Glomerular endothelial cell (primary cell): ENCODE results near the gene PAWR. TPM values are rescaled to one million over a fixed set of nuclear protein-coding genes. Genes with fewer than 3 reads are reported as not detected.
"Not testable (repeated sequence)": the region's sequence is repeated elsewhere in the genome, so short reads cannot be mapped to it uniquely, and the experiment has no call there.

Source experiments
- DNase-seq: peaks from one replicate; pipeline ENCODE4 v3.0.0-alpha.2; 2011; ENCODE audit warnings: low read depth, low spot score; ENCODE audit errors: extremely low read depth
- total RNA-seq: library from RNA; depleted of rRNA; stranded (reverse); fragments of >200 nt; gene quantifications from 2 replicates; pipeline ENCODE4 v1.2.3, GENCODE V29; 2015

Gene PAWR
- total RNA-seq, 1 donor from 2014 or later, result 65.0 TPM

GRCh38 chr12:79650440-79650839, 40.3 kb downstream of the PAWR start:
- DNase-seq, result no peak

- DNase-seq, result no peak
These were observed 41.9 kb downstream of the PAWR start for GRCh38 chr12:79648881-79649280.

GRCh38 chr12:79646843-79647242, 43.9 kb downstream of the PAWR start:
- DNase-seq, result not testable (repeated sequence)

- no peak for DNase-seq
These were observed 45.5 kb downstream of the PAWR start for GRCh38 chr12:79645235-79645630.

GRCh38 chr12:79644274-79645234, 46.2 kb downstream of the PAWR start:
- no peak for DNase-seq

- no peak for DNase-seq
These were observed 46.9 kb downstream of the PAWR start for GRCh38 chr12:79643821-79644220.

- DNase-seq, result no peak
These were observed 52.3 kb downstream of the PAWR start for GRCh38 chr12:79638490-79638889.

- no peak for DNase-seq
These were observed 53.7 kb downstream of the PAWR start for GRCh38 chr12:79637093-79637492.

- DNase-seq, result no peak
These were observed 55.1 kb downstream of the PAWR start for GRCh38 chr12:79635676-79636075.

- DNase-seq, result no peak
These were observed 55.8 kb downstream of the PAWR start for GRCh38 chr12:79634957-79635471.

- no peak for DNase-seq
These were observed 61.2 kb downstream of the PAWR start for GRCh38 chr12:79629561-79629960.

- not testable (repeated sequence) for DNase-seq
These were observed 64.0 kb downstream of the PAWR start for GRCh38 chr12:79626735-79627134.

GRCh38 chr12:79624378-79624777, 66.4 kb downstream of the PAWR start:
- no peak for DNase-seq

GRCh38 chr12:79619872-79620562, 70.7 kb downstream of the PAWR start:
- no peak for DNase-seq

GRCh38 chr12:79618848-79619404, 71.8 kb downstream of the PAWR start:
- DNase-seq, result no peak

- no peak for DNase-seq
These were observed 73.1 kb downstream of the PAWR start for GRCh38 chr12:79617696-79618095.

GRCh38 chr12:79615596-79616560, 74.9 kb downstream of the PAWR start:
- no peak for DNase-seq

- DNase-seq, result no peak
These were observed 76.0 kb downstream of the PAWR start for GRCh38 chr12:79614730-79615129.

- no peak for DNase-seq
These were observed 88.9 kb downstream of the PAWR start for GRCh38 chr12:79601908-79602307.

- no peak for DNase-seq
These were observed 92.9 kb downstream of the PAWR start for GRCh38 chr12:79597910-79598309.
